ENCODE measurements around the gene EVA1B. TPM values are rescaled to one million over a fixed set of nuclear protein-coding genes. Genes with fewer than 3 reads are reported as not detected.

Gene EVA1B
- total and polyA plus RNA-seq, 10 of the 15 experiments (the other 5 are each of a cell fraction or from before 2014, with no cell fraction given), result 0.15 to 6.4 (median 3.0) TPM; not detected in 2

DNA sequence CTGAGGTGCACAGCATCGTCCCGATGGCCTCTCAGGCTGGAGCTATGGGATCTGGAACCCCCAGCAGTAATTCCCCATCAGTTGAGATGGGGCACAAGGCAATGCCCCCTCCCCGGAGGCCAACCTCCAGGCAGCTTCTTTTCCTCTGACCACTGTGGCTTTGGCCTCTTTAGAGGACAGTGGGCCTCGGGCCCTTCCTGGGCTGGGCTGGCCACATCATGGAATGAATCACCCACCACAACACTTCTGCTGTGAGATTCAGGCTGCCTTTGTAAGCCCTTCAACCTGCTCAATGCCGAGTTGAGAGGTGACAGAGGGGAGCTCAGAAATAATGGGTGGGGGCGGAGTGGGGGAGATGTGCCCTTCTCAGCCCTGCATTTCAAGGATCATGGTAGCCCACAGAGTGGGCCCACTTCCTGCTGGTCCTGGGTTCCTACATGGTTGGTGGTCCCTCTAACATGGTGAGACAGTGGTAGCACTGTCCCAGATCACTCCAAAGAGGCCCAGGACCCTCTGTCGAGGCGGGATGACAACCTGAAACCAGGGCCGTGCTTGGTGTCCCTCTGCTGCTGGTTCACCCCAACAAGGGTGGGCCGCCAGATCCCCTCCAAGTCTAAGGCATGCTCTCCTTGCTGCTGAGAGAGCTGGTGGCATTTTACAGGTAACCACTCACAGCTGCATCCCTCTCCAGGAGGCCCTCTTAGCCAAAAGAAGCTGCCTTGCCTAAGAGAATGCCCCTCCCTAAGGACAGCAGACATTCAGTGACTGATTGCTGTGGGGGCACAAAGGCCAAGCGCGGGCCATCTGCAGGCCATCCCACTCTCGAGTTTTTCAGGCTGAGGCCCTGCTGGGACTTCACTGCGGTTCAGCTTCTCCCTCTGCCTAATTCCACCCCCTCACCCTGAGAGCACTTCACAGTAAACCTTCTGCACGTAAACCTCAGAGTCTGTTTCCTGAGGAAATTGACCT is 29.7 kb upstream of the EVA1B start:
- intact Hi-C loops (cut with micrococcal nuclease; ENCODE audit: unreplicated experiment), result no loop called here
- POLR2A ChIA-PET, result interaction anchor here (0.6 kb wide), 1 partner anchor 19 kb away, joined by 4 read pairs; no protein-coding TSS in a partner anchor
- H3K9ac ChIP-seq (ENCODE audit: control insufficient read depth, insufficient read depth, low read length), result no peak overlapping the region

More for the DNA sequence above, 29.7 kb upstream of the EVA1B start:
- FAIRE-seq, result no peak
- in situ Hi-C loops (cut with MboI), result no loop called here
- ATAC-seq, result no peak
- no peaks in the 10 kb centered on the region for H3K9me3 ChIP-seq (replicated peaks; ENCODE audit: control insufficient read depth, insufficient read depth, low read length)
- no peak for DNase-seq (ENCODE audit: low read depth, low spot score)
- BruUV-seq (replicated peaks), result no TSS peak
- CTCF ChIA-PET, result interaction anchor here (0.6 to 13.5 kb wide), 4 partner anchors 10 to 67 kb away, joined by 3 to 157 read pairs (median 4); no protein-coding TSS in a partner anchor
- 87% methylated on average over 15 of the region's 15 CpGs for WGBS (ENCODE audit: insufficient coverage, insufficient replicate concordance, low lambda C conversion rate, missing lambda C conversion rate)
- no peaks in the 10 kb centered on the region for H3K27me3 ChIP-seq (replicated peaks in 1 of 2; ENCODE audit: control insufficient read depth in 2 of 2, insufficient read depth in 2 of 2, low read length in 1 of 2)
- H3K4me1 ChIP-seq (ENCODE audit: control insufficient read depth, insufficient read depth, low read length), result peaks cover 37% of the 10 kb centered on the region
- no peaks in the 10 kb centered on the region; the same call in 1 of the 2 replicates for H3K79me2 ChIP-seq (ENCODE audit: control insufficient read depth, insufficient read depth, low read length)
- H3K36me3 ChIP-seq (ENCODE audit: control insufficient read depth in 2 of 2, insufficient read depth in 2 of 2, low read length in 1 of 2), result peaks cover 13 to 21% of the 10 kb centered on the region in 2 experiments
- SMC1A ChIA-PET (ENCODE audit: uncharacterized antibody, unreplicated experiment), result interaction anchor here (2.0 kb wide), 1 partner anchor 15 kb away, joined by 5 read pairs; no protein-coding TSS in a partner anchor
- RAD21 ChIA-PET (ENCODE audit: unreplicated experiment), result interaction anchor here (0.9 kb wide), 1 partner anchor 11 kb away, joined by 3 read pairs; no protein-coding TSS in a partner anchor
- no peak overlapping the region for H3K4me2 ChIP-seq (ENCODE audit: control insufficient read depth, insufficient read depth)
- no peak overlapping the region for H3K4me3 ChIP-seq
- TF ChIP-seq ZNF217 (IDR thresholded peaks at IDR 0.05), result no peak
- no peak for TF ChIP-seq GATAD2B (conservative IDR thresholded peaks at IDR 0.05; ENCODE audit: low read depth)
- TF ChIP-seq SIN3A (IDR thresholded peaks at IDR 0.05; ENCODE audit: low read depth, low read length), result no peak
- no peak for TF ChIP-seq PAX8 (IDR thresholded peaks at IDR 0.05)
- no peak for TF ChIP-seq JUND (IDR thresholded peaks at IDR 0.05; ENCODE audit: low read depth, low read length)
- TF ChIP-seq, protein P1, sequence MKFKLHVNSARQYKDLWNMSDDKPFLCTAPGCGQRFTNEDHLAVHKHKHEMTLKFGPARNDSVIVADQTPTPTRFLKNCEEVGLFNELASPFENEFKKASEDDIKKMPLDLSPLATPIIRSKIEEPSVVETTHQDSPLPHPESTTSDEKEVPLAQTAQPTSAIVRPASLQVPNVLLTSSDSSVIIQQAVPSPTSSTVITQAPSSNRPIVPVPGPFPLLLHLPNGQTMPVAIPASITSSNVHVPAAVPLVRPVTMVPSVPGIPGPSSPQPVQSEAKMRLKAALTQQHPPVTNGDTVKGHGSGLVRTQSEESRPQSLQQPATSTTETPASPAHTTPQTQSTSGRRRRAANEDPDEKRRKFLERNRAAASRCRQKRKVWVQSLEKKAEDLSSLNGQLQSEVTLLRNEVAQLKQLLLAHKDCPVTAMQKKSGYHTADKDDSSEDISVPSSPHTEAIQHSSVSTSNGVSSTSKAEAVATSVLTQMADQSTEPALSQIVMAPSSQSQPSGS (IDR thresholded peaks at IDR 0.05; ENCODE audit: low read length), result no peak
- no peak overlapping the region for H2AFZ ChIP-seq (ENCODE audit: control insufficient read depth, low read depth, low read length)
- no peaks in the 10 kb centered on the region for H4K20me1 ChIP-seq (ENCODE audit: control insufficient read depth, insufficient read depth)
- no peak overlapping the region for H3K27ac ChIP-seq (ENCODE audit: control insufficient read depth, insufficient read depth)

Data from GM12878 (cell line).